Measurements from ENCODE around the gene TPPP3.

The TPPP3 gene

GRCh38 chr16:67342616-67343015 is 50.7 kb downstream of the TPPP3 start:
- no peak for DNase-seq (ENCODE audit: low spot score)

GRCh38 chr16:67341250-67341649 is 52.0 kb downstream of the TPPP3 start:
- no peak for DNase-seq (ENCODE audit: low spot score)

Data from AG08395 (cell line).